ENCODE measurements around the gene UBE4B. TPM values are rescaled to one million over a fixed set of nuclear protein-coding genes. Genes with fewer than 3 reads are reported as not detected.

The UBE4B gene
- total and polyA plus RNA-seq, 2 experiments from 2014 or later = 28.4 to 115 TPM

DNA sequence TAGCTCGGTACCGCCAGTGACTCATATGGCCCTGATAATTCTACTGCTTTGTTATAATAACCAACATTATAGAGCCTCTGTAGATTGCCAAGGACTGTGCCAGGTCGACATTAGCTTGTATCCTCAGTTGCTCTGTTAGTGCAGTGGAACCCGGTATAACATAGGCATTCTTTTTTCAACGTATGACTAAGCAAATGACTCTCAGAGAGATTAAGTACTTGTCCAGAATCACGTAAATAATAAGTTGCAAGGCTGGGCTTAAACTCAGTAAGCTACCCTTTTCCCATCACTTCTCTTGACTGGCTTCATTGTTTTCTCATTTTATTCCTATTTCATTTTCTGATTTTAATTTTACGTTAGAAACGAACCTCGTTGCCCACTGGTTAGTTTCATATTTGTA, 85.1 kb downstream of the UBE4B start:
- H3K4me2 ChIP-seq = no peak overlapping the region
- no peaks in the 10 kb centered on the region for H3K27me3 ChIP-seq (ENCODE audit: insufficient read depth)
- no peak for ATAC-seq
- H2AFZ ChIP-seq = no peak overlapping the region
- TF ChIP-seq, protein P1, sequence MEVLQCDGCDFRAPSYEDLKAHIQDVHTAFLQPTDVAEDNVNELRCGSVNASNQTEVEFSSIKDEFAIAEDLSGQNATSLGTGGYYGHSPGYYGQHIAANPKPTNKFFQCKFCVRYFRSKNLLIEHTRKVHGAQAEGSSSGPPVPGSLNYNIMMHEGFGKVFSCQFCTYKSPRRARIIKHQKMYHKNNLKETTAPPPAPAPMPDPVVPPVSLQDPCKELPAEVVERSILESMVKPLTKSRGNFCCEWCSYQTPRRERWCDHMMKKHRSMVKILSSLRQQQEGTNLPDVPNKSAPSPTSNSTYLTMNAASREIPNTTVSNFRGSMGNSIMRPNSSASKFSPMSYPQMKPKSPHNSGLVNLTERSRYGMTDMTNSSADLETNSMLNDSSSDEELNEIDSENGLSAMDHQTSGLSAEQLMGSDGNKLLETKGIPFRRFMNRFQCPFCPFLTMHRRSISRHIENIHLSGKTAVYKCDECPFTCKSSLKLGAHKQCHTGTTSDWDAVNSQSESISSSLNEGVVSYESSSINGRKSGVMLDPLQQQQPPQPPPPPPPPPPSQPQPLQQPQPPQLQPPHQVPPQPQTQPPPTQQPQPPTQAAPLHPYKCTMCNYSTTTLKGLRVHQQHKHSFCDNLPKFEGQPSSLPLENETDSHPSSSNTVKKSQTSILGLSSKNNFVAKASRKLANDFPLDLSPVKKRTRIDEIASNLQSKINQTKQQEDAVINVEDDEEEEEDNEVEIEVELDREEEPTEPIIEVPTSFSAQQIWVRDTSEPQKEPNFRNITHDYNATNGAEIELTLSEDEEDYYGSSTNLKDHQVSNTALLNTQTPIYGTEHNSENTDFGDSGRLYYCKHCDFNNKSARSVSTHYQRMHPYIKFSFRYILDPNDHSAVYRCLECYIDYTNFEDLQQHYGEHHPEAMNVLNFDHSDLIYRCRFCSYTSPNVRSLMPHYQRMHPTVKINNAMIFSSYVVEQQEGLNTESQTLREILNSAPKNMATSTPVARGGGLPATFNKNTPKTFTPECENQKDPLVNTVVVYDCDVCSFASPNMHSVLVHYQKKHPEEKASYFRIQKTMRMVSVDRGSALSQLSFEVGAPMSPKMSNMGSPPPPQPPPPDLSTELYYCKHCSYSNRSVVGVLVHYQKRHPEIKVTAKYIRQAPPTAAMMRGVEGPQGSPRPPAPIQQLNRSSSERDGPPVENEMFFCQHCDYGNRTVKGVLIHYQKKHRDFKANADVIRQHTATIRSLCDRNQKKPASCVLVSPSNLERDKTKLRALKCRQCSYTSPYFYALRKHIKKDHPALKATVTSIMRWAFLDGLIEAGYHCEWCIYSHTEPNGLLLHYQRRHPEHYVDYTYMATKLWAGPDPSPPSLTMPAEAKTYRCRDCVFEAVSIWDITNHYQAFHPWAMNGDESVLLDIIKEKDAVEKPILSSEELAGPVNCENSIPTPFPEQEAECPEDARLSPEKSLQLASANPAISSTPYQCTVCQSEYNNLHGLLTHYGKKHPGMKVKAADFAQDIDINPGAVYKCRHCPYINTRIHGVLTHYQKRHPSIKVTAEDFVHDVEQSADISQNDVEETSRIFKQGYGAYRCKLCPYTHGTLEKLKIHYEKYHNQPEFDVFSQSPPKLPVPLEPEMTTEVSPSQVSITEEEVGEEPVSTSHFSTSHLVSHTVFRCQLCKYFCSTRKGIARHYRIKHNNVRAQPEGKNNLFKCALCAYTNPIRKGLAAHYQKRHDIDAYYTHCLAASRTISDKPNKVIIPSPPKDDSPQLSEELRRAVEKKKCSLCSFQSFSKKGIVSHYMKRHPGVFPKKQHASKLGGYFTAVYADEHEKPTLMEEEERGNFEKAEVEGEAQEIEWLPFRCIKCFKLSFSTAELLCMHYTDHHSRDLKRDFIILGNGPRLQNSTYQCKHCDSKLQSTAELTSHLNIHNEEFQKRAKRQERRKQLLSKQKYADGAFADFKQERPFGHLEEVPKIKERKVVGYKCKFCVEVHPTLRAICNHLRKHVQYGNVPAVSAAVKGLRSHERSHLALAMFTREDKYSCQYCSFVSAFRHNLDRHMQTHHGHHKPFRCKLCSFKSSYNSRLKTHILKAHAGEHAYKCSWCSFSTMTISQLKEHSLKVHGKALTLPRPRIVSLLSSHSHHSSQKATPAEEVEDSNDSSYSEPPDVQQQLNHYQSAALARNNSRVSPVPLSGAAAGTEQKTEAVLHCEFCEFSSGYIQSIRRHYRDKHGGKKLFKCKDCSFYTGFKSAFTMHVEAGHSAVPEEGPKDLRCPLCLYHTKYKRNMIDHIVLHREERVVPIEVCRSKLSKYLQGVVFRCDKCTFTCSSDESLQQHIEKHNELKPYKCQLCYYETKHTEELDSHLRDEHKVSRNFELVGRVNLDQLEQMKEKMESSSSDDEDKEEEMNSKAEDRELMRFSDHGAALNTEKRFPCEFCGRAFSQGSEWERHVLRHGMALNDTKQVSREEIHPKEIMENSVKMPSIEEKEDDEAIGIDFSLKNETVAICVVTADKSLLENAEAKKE (CRISPR knock-in tag; IDR thresholded peaks at IDR 0.05) = no peak
- TF ChIP-seq EZH2phosphoT487 (IDR thresholded peaks at IDR 0.05; ENCODE audit: unreplicated experiment) = no peak
- TF ChIP-seq STAT1 (IDR thresholded peaks at IDR 0.05; ENCODE audit: unreplicated experiment) = no peak
- TF ChIP-seq ZNF331 (CRISPR knock-in tag; IDR thresholded peaks at IDR 0.05; ENCODE audit: low read depth) = no peak
- Mint-ChIP-seq H3K36me3 (ENCODE audit: low read depth) (peaks cover 27% of the 10 kb centered on the region), H3K4me1 (peaks cover 1% of the 10 kb centered on the region; the same call in 1 of the 3 replicates), H3K9me3 (no peaks in the 10 kb centered on the region), H3K4me3 (no peak overlapping the region), H3K27me3 (ENCODE audit: insufficient read depth, low read depth, poor library complexity) (peaks cover 2% of the 10 kb centered on the region), H3K27ac (peak overlapping the region; percentile 83)
- H3K36me3 ChIP-seq (ENCODE audit: insufficient read depth) = peaks cover 8% of the 10 kb centered on the region
- no peak overlapping the region for H3K27ac ChIP-seq (ENCODE audit: low read depth)
- H3K9me2 ChIP-seq (ENCODE audit: insufficient read depth) = no peaks in the 10 kb centered on the region
- H3K4me1 ChIP-seq (ENCODE audit: insufficient read depth) = no peaks in the 10 kb centered on the region
- no peaks in the 10 kb centered on the region for H3F3A ChIP-seq (replicated peaks; ENCODE audit: low read depth)
- no peaks in the 10 kb centered on the region for H3K79me2 ChIP-seq (replicated peaks; ENCODE audit: insufficient read depth)
- no peak overlapping the region for H3K4me3 ChIP-seq
- peaks cover 2% of the 10 kb centered on the region; the same call in 1 of the 2 replicates for H4K20me1 ChIP-seq (replicated peaks; ENCODE audit: insufficient read depth)
- DNase-seq (ENCODE audit: low spot score) = no peak

DNA sequence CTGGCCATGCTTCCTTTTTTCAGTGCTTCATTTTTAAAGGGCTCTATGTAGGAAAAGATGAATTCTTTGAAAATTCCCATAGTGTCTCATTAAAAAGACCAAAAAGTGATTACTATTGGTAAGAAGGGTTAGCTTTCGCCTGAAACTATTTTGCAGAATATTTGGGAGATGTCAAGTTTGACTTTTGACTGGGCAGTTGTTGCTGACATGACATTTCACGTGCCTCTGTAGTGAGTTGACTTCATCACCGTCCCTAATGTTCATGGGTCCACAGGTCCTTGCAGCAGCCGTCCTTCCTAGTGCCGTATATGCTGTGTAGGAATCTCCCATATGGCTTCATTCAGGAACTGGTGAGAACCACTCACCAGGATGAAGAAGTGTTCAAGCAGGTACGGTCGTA, 88.9 kb downstream of the UBE4B start:
- DNase-seq (ENCODE audit: low spot score) (no peak), ATAC-seq (no peak)
- Histone ChIP-seq H3K36me3 (ENCODE audit: insufficient read depth) (peaks cover 9% of the 10 kb centered on the region), H4K20me1 (replicated peaks; ENCODE audit: insufficient read depth) (no peaks in the 10 kb centered on the region; the same call in 1 of the 2 replicates), H3K4me2 (no peak overlapping the region), H3K4me3 (no peak overlapping the region), H3K27me3 (ENCODE audit: insufficient read depth) (no peaks in the 10 kb centered on the region), H3K4me1 (ENCODE audit: insufficient read depth) (no peaks in the 10 kb centered on the region), H3F3A (replicated peaks; ENCODE audit: low read depth) (no peaks in the 10 kb centered on the region), H2AFZ (no peak overlapping the region), H3K27ac (ENCODE audit: low read depth) (no peak overlapping the region), H3K9me2 (ENCODE audit: insufficient read depth) (no peaks in the 10 kb centered on the region), H3K79me2 (replicated peaks; ENCODE audit: insufficient read depth) (no peaks in the 10 kb centered on the region)
- Mint-ChIP-seq H3K9me3 (no peaks in the 10 kb centered on the region), H3K4me3 (no peak overlapping the region), H3K4me1 (no peaks in the 10 kb centered on the region), H3K36me3 (ENCODE audit: low read depth) (peaks cover 24% of the 10 kb centered on the region), H3K27me3 (ENCODE audit: insufficient read depth, low read depth, poor library complexity) (no peaks in the 10 kb centered on the region), H3K27ac (no peak overlapping the region)
- TF ChIP-seq ZNF114 (CRISPR knock-in tag; IDR thresholded peaks at IDR 0.05) (no peak), POLR2AphosphoS5 (IDR thresholded peaks at IDR 0.05; ENCODE audit: low read depth) (no peak), ZNF331 (CRISPR knock-in tag; IDR thresholded peaks at IDR 0.05; ENCODE audit: low read depth) (no peak), EZH2 (IDR thresholded peaks at IDR 0.05; ENCODE audit: low read depth, unreplicated experiment) (no peak), STAT1 (IDR thresholded peaks at IDR 0.05; ENCODE audit: unreplicated experiment) (no peak)
- TF ChIP-seq, protein P1 (CRISPR knock-in tag; IDR thresholded peaks at IDR 0.05) = no peak

Measured in GM23338 (cell line).